NCI-H187 treated with DMSO at 0.1 percent for 48 hours (cell line): Measurements from ENCODE around the gene FOXP1.
A peak's percentile ranks its signal among the peaks of the same experiment; 100 is the strongest.

Source experiments
- DNase-seq: peaks from one replicate; lab custom pipeline; 2025; lab: John Stamatoyannopoulos, UW

FOXP1 gene

DNA sequence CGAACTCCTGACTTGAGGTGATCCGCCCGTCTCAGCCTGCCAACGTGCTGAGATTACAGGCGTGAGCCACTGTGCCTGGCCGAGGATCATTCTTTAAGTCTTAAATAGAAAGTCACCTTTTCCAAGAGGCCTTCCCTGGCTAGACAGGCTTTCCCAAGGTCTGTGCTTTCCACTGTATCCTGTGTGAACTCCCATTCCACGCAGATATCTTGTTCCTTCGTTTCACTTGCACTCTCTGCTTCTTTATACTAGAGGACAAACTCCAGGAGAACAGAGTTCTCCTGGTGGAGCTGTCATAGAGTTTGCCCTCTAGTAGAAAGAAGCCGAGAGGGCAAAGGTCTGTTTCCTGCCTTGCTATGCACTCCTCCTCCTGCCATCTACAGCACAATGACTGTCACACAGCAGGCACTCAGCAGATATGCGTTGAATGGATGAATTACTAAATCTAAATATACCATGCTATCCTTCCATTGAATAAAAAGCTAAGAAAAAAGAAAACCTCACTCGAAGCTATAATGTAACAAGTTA lies 211.2 kb downstream of the FOXP1 start:
- DNase-seq = peak; percentile 21

DNA sequence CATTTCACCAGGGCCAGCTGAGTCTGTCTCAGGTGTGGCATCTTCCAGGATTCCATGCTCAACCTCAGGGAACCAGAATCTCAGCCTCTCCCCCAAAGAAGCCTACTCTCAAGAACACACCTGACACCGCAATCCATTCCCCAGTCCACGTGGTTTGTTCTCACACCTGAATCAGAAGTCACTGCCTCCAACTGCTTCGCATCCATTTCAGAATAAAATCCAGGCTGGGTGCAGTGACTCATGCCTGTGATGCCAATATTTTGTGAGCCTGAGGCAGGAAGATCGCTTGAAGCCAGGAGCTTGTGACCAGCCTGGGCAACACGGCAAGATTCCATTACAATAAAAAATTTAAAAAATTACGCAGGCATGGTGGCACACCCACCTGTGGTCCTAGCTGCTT lies 212.2 kb downstream of the FOXP1 start:
- DNase-seq = no peak

DNA sequence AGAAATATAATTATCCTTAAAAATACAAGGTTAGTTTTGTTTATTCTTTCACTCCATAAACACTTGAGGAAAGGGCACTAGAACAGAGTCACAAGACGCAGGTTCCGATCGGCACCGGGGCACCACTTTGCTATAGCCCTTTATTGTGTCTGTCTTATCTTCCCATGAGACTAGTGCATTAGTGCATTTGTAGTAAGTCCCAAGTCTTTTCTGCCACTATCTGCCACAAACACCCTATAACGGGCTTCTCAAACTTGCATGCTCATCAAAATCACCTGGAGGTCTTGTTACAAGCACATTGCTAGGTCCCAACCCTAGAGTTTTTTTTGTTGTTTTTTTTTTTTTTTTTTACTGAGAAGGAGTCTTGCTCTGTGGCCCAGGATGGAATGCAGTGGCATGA lies 213.1 kb downstream of the FOXP1 start:
- no peak for DNase-seq

DNA sequence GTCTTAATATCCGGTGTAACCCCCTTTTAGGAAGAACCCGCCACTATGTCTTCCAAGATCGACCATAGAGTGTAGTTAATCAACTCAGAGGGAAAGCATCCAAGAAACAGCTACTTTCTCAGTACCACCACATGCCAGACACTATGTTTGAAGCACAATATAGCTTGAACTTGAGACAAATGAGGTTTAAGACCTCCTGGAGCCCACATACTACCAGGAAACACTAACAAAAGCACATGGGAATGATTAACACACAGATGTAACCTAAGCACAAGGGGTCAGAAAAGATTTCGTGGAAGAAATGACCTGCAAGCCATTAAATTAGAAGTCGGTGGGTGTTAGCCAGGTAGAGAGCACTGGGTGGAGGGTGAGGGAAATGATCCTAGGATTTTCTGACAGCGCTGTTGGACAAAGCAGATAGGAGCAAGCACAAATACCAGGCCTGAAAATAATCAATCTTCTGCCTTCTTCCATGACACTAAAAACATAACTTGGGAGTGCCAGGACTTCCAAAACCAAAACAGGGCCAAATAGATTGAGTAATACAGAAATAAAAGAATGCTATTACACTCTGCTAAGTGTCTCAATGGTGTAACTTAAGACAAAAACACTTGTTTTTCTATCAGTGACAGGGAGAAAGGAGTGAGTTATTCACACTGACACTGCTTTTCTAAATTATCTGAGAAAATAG lies 213.7 kb downstream of the FOXP1 start:
- no peak for DNase-seq

DNA sequence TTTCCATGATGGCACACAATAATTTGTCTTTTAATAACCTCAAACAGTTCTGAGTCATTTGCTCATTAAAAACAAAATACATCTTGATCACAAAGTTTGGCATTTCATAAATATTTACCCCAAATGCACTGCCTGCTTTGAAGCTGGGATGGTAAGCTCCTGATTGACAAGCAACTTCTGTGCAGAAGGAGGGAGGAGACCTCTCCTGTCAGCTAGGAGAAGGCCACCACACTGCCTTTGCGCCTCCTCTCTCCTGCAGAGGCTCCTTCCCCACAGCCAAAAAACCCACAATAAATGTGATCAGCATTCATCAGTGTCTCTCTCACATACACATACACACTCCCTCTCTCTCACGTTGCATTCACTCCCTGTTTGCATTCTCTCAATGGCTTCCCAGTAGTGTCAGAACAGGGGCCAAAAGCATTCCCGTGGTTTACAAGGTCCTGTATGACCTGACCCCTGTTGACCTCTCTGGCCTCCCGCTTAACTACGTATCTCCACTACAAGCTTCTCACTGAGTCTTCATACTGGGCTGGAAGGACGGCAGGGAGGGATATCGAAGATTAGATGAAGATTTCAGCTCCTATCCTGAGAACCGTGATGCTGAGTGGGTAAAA lies 216.4 kb downstream of the FOXP1 start:
- no peak for DNase-seq

DNA sequence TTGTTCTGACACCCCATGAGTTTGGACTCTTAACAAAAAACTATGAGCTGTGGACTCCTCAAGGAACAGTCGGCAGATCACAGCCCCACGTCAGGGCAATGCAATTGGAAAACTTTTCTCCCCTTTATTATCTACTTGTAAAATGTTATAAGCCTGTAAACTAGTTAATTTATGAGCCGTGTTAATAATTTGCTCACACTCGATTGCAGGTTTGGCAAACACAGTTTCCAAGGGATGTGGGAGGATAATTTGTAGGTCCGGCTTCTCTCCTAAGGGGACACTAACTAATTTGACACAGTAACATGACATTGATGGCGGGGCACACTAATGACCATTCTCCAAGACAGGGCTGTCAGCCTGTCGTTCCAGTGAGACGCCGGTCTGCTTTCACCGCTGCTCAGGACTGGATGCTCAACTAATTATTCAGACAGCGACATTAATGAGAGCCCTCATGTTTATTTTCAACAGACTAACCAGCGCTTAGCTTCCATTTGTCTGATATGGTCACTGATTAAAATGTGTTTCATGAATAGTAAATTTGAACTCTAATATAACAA lies 222.1 kb downstream of the FOXP1 start:
- DNase-seq = no peak

DNA sequence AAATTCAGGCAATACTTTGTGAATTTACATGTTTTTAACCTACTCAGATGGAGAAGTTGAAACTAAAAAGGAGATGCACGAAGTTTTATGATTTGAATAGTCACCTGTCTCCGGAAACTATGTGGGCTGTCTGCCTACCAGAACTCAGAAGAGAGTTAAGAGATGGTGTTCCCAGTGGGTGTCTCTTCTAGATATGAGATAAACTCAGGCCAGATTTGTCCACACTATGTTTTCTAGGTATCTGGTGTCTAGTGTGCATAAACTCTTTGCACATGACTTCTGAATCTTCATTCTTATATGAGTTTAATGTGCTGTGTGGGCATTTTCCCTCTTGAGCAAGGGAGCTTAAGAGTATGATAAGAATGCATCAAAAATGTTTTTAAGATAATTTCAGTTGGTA lies 222.8 kb downstream of the FOXP1 start:
- no peak for DNase-seq

DNA sequence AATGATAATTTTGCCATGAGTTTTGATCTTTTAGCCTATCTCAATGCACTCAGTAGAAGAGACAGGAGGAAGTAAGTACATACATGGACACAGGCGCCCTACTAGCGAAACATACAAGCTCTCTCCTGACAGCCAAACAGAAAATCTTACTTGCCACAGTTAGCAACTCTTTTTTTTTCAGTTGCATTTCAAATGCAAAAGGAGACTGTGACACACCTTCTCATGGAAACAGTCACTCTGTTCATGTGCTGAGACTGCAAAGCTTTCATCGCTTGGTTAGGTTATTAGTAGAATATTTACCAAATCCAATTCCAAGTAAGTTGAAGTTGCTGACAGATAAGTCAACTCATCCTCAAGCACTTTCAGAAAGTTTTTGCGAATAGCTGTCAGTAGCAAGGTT lies 223.3 kb downstream of the FOXP1 start:
- DNase-seq = no peak

DNA sequence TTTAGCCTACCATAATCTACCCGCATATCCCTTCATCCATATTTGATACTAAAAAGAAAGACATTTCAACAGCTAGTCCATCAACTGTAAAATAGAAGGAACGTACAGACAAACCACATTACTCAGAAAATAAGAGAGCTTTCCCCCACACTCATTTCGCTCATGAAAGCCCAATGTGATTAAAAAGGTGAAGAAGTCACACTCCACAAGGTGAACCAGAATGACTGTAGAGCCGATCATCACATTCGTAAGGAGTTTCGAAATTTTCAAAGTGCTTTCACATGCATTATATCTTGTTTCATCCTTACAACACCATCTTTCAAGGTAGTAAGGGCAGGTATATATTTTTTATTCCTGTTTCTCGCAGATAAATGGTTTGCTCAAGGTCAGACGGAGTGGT lies 225.3 kb downstream of the FOXP1 start:
- no peak for DNase-seq

DNA sequence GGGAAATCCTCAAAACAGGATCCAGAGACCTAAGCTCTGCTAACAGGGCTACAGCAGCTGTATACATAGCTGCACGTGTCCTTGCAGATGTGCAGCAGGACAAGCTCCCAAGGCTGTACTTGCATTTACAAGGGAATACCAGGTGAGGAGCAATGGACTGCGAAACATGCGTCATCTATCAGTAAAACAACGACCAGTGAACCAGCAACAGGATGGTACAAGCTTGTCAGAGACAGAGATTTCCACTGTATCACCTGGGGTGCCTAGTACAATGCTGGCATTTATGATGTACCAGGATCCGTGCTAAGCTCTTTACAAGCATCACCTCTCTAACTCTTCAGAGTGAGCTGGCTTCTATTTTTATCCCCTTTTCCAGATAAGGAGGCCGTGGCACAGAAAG lies 227.3 kb downstream of the FOXP1 start:
- DNase-seq = no peak

DNA sequence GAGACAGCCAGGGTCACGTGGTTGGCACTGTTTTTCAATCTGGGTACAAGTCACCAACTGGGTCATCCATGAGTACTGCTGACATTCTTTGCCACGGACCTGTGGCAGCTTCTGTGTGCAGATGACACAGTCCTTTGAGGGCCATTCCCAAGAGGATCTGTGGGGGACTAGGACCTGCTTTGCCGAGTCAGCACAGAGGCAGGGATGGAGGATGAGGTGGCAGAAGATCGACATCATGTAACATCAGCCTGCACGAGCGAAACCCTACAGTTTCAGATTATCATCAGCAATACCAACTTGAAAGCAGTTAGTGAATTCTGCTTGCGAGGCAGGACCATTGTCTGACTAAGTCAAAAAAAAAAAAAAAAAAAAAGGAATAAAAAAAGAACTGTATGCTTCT lies 227.7 kb downstream of the FOXP1 start:
- DNase-seq = no peak

DNA sequence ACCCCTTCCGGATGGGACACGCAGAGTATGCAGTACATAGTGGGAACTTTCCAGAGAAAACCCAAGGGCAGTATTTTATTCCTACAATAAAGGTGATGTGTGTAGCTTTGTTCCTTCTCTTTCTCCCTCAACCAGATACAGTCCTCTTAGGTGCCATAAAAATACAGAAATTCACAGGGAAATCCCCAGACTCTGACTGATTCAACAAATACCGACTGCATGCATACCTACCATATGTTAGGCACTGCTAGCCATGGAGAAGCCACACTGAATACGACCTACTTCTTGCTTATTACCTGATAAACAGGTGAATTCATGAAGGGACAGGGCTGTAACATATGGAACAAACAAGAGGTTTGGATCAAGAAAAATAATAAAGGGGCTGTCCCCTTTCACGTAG lies 228.5 kb downstream of the FOXP1 start:
- DNase-seq = no peak

DNA sequence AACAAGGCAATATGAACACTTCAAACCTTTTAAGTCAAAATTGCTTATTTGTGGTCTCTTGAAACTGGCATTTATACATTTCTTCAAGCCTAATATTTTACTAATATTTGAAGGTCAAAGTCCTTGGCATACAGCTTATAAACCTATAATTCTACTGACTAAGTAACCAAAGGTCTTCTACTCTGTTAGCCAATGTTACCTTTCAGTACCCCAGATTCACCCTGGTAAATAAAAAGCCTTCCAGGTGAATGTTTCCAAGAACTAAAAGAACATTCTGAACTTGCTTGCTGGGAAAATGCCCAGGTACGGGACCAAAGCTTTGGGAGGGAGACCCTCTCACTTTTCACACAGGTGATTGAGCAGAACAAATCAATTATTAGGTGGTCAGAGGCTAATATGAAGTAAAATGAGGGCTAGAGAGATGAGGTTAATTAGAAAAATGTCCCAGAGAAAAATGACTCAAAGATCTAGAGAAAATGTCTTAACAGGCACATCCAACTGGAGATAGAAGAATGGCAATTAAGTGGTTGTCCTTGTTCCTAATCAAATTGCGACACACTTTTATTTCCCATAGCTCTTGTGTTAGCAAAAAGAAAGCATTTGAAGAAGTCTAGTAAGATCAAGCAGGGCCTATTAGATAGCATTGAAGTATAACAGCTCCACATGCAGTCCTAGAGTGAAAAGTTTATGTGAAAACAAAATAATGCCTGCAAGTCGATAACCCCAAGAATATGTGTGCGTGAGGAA lies 232.0 kb downstream of the FOXP1 start:
- no peak for DNase-seq

DNA sequence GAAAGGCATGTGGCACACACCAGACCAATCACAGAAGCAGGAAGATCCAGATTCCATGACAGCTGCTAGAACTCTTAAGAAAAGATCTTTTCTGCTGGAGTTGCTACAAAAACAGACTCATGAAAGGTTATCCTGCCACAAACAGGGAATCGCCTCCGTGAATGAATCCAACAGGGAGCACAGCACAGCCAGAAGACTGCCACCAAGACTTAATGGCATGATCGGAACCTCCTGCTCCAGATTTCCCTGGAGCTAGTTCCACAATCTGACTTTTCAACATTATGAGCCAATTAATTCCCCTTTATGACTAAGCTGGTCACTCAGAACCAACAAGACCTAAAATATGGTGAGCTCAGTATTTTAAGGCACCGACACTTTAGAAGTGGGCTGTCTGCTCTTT lies 232.5 kb downstream of the FOXP1 start:
- DNase-seq = no peak

DNA sequence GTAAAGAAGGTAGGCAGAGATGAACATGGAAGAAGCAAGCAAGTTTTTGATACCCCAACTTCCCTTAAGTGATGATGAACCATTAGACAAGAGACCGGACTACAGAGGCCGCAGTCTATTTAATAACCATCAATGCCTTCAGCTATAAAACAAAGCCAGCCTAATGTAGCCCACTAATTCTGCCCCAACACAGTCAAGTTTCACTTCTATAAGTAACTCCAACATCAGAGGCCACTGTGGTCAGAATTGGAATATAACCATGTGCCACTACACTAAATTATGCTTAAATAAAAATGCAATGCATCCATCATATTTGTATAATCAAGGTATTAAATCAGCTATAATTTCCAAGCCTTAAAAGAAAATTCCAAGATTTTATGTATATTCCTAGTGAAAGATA lies 234.7 kb downstream of the FOXP1 start:
- no peak for DNase-seq

DNA sequence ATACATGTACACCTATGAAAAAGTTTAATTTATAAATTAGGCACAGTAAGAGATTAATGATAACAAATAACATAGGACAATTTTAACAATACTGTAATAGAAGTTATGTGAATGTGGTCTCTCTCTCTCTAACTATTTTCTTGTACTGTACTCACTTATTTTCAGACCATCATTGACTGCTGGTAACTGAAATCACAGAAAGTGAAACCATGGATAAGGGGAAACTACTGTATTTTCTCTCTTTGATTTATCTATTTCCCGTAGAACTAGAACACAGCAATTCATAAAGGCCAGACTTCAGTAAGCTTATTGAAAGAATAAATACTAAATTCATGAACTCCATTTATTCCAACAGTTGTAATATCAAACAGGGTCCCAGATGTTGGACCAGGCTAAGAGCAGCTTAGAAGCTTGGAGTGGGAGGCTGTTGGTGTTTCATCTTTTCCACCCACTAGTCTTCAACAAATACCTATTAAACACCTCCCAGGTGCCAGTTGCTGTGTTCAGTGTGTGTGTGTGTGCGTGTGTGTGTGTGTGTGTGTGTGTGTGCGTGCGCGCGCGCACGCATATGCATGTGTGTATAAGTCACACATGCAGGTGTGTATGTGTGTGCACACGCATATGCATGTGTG lies 235.4 kb downstream of the FOXP1 start:
- DNase-seq = no peak

DNA sequence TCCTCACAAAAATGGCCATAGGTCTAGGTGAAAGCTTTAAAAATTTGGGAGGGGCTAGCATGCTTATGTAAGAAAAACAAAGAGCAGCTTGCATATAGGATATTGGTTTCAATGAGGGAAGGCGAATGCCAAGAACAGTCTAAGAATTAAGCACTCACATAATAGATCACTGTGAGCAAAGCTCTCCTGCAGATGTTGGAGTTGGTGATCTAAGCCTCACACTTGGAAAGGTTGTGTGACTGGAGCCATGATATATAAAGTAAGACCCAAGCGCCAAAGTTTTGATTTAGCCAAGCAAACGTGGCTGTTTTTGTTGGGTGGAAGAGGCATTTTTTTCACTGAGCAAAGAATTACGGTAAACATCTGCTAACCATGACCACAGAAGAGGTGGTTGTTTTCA lies 237.5 kb downstream of the FOXP1 start:
- no peak for DNase-seq

DNA sequence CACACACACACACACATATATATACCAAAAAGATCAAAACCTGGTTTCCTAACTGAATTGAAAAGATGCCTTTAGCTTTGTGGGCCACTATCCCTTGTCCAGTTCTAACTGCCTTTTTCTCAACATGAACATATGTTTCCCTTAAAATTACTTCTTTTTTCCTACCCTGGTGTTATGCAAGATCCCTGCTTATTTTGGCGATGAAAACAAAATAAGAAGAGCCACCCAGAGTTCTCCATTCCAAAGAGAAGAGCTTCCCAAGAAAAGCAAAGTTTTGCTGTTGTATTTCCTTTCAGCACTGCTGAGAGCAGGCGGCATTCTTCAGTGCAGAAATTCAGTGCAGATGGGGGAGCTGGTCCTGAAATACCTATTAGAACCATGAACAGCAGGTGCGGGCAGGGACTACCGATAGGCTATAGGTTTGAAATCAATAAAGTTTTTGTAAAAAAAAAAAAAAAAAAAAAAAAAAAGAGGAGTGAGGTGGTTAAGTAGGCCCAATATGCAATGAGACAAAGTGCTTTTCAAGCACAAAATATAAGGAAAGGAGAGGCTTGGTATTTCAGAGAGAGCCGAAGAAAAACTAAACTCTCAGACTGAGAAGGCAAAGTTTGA lies 238.0 kb downstream of the FOXP1 start:
- no peak for DNase-seq

DNA sequence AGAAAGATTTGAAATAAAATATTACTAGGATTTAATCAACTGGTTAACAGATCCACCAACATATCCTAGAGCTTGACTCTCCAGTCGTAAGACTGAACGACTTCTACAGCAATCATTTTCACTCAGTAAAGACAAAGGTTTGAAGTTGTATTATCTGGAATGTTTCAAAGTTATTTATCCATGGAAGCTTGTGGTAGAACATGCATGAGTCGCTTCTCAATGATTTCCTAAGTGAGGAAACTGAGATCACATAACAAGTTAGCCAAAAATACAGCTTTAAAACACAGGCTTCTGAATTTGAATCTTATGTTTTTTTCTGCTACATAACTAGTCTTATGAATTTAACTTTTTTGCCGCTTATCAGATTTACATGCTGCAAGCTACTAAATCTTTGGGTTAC lies 241.8 kb downstream of the FOXP1 start:
- no peak for DNase-seq

DNA sequence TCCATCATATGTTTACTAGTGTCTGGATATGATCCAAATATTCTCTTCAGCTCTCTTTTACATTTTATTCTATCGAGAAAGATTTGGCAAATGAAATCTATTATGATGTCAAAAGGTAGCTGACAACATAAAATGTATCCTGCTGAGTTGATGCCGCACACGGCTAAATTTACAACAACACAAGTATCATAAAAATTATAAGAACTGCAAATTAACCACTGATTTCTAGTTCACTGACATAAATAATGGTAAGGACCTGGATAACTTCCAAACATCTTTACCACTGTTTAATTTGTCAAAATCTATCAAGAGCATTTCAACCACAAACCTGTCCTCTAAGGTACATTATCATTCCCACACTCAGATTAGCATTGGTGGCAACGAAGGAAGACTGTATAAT lies 244.5 kb downstream of the FOXP1 start:
- no peak for DNase-seq

DNA sequence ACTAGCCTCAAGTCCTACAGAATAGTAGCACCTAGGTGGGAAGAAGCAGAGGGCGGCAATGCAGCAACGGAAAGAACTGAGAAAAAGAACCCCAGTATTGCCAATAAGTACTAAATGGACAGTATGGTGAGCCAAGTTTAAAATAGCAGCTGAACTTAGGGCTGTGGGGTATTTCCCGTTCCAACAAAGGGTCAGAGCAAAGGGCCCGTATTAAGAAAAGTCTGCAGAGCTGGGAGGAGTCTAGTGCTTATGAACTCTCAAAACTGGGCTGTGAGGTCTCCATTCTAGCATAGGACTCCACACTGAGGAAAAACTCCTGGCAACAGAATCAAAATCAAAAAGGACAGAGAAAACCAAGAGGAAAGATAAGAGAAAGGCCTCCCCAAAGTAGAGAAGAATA lies 250.7 kb downstream of the FOXP1 start:
- no peak for DNase-seq

DNA sequence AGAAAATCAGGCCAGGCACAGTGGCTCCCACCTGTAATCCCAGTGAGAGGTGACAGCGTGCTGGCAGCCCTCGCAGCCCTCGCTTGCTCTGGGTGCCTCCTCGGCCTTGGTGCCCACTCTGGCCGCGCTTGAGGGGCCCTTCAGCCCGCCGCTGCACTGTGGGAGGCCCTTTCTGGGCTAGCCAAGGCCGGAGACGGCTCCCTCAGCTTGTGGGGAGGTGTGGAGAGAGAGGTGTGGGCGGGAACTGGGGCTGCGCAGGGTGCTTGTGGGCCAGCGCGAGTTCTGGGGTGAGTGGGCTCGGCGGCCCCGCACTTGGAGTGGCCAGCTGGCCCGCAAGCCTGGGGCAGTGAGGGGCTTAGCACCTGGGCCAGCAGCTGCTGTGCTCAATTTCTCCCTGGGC lies 252.6 kb downstream of the FOXP1 start:
- no peak for DNase-seq
